ENCODE data around the gene HSDL1.

The HSDL1 gene

GRCh38 chr16:84105301-84105815, 39.6 kb downstream of the HSDL1 start:
- Histone ChIP-seq H3K27ac (no peak overlapping the region), H3K27me3 (replicated peaks) (no peaks in the 10 kb centered on the region), H3K4me3 (ENCODE audit: low read depth, low read length) (no peak overlapping the region), H3K36me3 (replicated peaks) (no peaks in the 10 kb centered on the region)
- in situ Hi-C loops (cut with HindIII; ENCODE audit: low pct_ligation_motif_present, low sequenced_read_pairs), result no loop called here
- no peak for TF ChIP-seq CTCF (IDR thresholded peaks at IDR 0.05; ENCODE audit: low read depth, low read length, missing control alignments)
- DNase-seq, result no peak

- in situ Hi-C loops (cut with HindIII; ENCODE audit: low pct_ligation_motif_present, low sequenced_read_pairs), result no loop called here
- H3K4me3 ChIP-seq (ENCODE audit: low read depth, low read length), result no peak overlapping the region
- TF ChIP-seq CTCF (IDR thresholded peaks at IDR 0.05; ENCODE audit: low read depth, low read length, missing control alignments), result no peak
- H3K27ac ChIP-seq, result no peak overlapping the region
- no peak for DNase-seq
- H3K36me3 ChIP-seq (replicated peaks), result no peaks in the 10 kb centered on the region
- no peaks in the 10 kb centered on the region for H3K27me3 ChIP-seq (replicated peaks)
Measured at GRCh38 chr16:84104231-84104630, 40.7 kb downstream of the HSDL1 start.

GRCh38 chr16:84103678-84104077, 41.3 kb downstream of the HSDL1 start:
- in situ Hi-C loops (cut with HindIII; ENCODE audit: low pct_ligation_motif_present, low sequenced_read_pairs), result no loop called here
- DNase-seq, result no peak

GRCh38 chr16:84098939-84099338, 46.0 kb downstream of the HSDL1 start:
- DNase-seq, result no peak
- Histone ChIP-seq H3K27me3 (replicated peaks) (no peaks in the 10 kb centered on the region), H3K27ac (peak overlapping the region; percentile 25), H3K4me3 (ENCODE audit: low read depth, low read length) (no peak overlapping the region), H3K36me3 (replicated peaks) (peaks cover 16% of the 10 kb centered on the region)
- in situ Hi-C loops (cut with HindIII; ENCODE audit: low pct_ligation_motif_present, low sequenced_read_pairs), result no loop called here
- no peak for TF ChIP-seq CTCF (IDR thresholded peaks at IDR 0.05; ENCODE audit: low read depth, low read length, missing control alignments)

More at GRCh38 chr16:84103678-84104077, 41.3 kb downstream of the HSDL1 start:
- peaks cover 2% of the 10 kb centered on the region for H3K36me3 ChIP-seq (replicated peaks)
- no peak overlapping the region for H3K27ac ChIP-seq
- no peak for TF ChIP-seq CTCF (IDR thresholded peaks at IDR 0.05; ENCODE audit: low read depth, low read length, missing control alignments)
- no peak overlapping the region for H3K4me3 ChIP-seq (ENCODE audit: low read depth, low read length)
- no peaks in the 10 kb centered on the region for H3K27me3 ChIP-seq (replicated peaks)

- in situ Hi-C loops (cut with HindIII; ENCODE audit: low pct_ligation_motif_present, low sequenced_read_pairs), result no loop called here
Measured at GRCh38 chr16:84096447-84097005, 48.5 kb downstream of the HSDL1 start.

More at GRCh38 chr16:84096447-84097005, 48.5 kb downstream of the HSDL1 start:
- H3K27me3 ChIP-seq (replicated peaks), result no peaks in the 10 kb centered on the region
- DNase-seq, result no peak
- no peak for TF ChIP-seq CTCF (IDR thresholded peaks at IDR 0.05; ENCODE audit: low read depth, low read length, missing control alignments)
- H3K36me3 ChIP-seq (replicated peaks), result peaks cover 33% of the 10 kb centered on the region
- H3K4me3 ChIP-seq (ENCODE audit: low read depth, low read length), result no peak overlapping the region
- H3K27ac ChIP-seq, result no peak overlapping the region

All from brain microvascular endothelial cell (primary cell).